Measurements from ENCODE around the gene KLF17. TPM values are rescaled to one million over a fixed set of nuclear protein-coding genes. Genes with fewer than 3 reads are reported as not detected.

Gene KLF17
- total RNA-seq, 2 experiments from 2014 or later: not detected

GRCh38 chr1:44141531-44141930, 22.9 kb downstream of the KLF17 start, which contains the start of gene KLF18:
Gene KLF18, minus strand, starts transcription at chr1:44141631. Its CDS starts 0 bp downstream, at chr1:44141631.
- peaks cover 7% of the 10 kb centered on the region for H3K36me3 Mint-ChIP-seq (ENCODE audit: low read depth)
- POLR2A ChIA-PET: no interaction called here
- no peaks in the 10 kb centered on the region for H3K4me1 Mint-ChIP-seq (ENCODE audit: low read depth)
- TF ChIP-seq CTCF (IDR thresholded peaks at IDR 0.05): no peak
- intact Hi-C loops (cut with micrococcal nuclease): no loop called here
- H3K27ac Mint-ChIP-seq: no peak within 1 kb of the TSS
- H3K27me3 Mint-ChIP-seq: peaks cover 2% of the 10 kb centered on the region
- CTCF ChIA-PET: no interaction called here
- ATAC-seq (no peak), DNase-seq (no peak)
- H3K4me3 Mint-ChIP-seq: no peak within 1 kb of the TSS
- peaks cover 15% of the 10 kb centered on the region for H3K9me3 Mint-ChIP-seq

- peaks cover 5% of the 10 kb centered on the region for H3K27me3 Mint-ChIP-seq
- ATAC-seq (no peak), DNase-seq (no peak)
- H3K27ac Mint-ChIP-seq: no peak overlapping the region
- peaks cover 15% of the 10 kb centered on the region for H3K9me3 Mint-ChIP-seq
- no peak overlapping the region for H3K4me3 Mint-ChIP-seq
- intact Hi-C loops (cut with micrococcal nuclease): no loop called here
- H3K4me1 Mint-ChIP-seq (ENCODE audit: low read depth): no peaks in the 10 kb centered on the region
- TF ChIP-seq CTCF (IDR thresholded peaks at IDR 0.05): no peak
- peaks cover 7% of the 10 kb centered on the region for H3K36me3 Mint-ChIP-seq (ENCODE audit: low read depth)
- ChIA-PET POLR2A (no interaction called here), CTCF (no interaction called here)
Observed at GRCh38 chr1:44144962-44145756, 26.5 kb downstream of the KLF17 start.

DNA sequence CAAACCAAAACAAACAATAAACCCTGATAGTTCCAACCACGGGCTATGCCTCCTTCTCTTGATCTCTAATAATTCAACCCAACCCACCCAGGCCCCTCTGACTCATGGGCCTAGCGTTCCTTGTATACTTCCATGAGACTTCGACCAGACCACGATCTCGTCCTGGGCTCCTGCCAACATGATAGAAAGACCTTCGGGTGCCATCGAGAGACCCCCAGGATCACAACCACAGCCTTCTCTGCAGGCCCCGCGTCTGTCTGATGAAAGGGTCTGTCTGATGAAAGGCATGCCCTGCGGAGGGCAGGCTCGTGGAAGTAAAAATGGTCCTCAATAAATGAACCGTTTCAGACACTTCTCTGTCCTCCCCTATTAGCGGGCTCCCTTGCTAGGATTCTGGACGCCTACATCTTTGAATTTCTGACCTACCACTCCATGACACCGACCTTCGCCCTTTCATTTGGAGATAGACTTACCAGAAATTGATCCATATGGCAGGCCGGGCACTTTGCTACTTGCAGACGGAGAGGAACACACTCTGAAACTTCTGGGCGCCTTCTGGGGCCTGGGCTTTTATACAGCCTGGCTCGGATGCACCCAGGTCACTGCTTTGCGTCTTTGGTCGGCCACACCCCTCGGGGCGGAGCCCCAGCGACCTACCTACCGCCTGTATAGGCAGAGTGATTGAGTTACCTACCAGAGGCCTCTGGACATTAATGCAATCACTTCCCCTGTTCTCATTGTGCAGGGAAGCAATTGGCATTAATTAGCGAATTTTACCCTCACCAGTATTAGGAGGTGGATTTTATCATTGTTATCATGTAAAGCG, 28.1 kb downstream of the KLF17 start:
- DNase-seq (no peak), ATAC-seq (no peak)
- no peak overlapping the region for H3K27ac Mint-ChIP-seq
- ChIA-PET CTCF (no interaction called here), POLR2A (interaction anchor here (0.7 kb wide), 1 partner anchor 24 kb away, joined by 4 read pairs; no protein-coding TSS in a partner anchor)
- H3K27me3 Mint-ChIP-seq: peaks cover 8% of the 10 kb centered on the region
- H3K36me3 Mint-ChIP-seq (ENCODE audit: low read depth): peaks cover 7% of the 10 kb centered on the region
- intact Hi-C loops (cut with micrococcal nuclease): no loop called here
- H3K9me3 Mint-ChIP-seq: peaks cover 15% of the 10 kb centered on the region
- H3K4me1 Mint-ChIP-seq (ENCODE audit: low read depth): peaks cover 5% of the 10 kb centered on the region
- no peak overlapping the region for H3K4me3 Mint-ChIP-seq
- no peak for TF ChIP-seq CTCF (IDR thresholded peaks at IDR 0.05)

GRCh38 chr1:44147582-44147981, 29.0 kb downstream of the KLF17 start:
- Mint-ChIP-seq H3K27me3 (peaks cover 10% of the 10 kb centered on the region), H3K4me3 (no peak overlapping the region), H3K36me3 (ENCODE audit: low read depth) (peaks cover 7% of the 10 kb centered on the region), H3K27ac (no peak overlapping the region), H3K4me1 (ENCODE audit: low read depth) (peaks cover 8% of the 10 kb centered on the region), H3K9me3 (peaks cover 15% of the 10 kb centered on the region)
- ATAC-seq (no peak), DNase-seq (no peak)
- intact Hi-C loops (cut with micrococcal nuclease): no loop called here
- ChIA-PET CTCF (interaction anchor here (1.5 kb wide), 1 partner anchor 12 kb away, joined by 4 read pairs; no protein-coding TSS in a partner anchor), POLR2A (no interaction called here)
- no peak for TF ChIP-seq CTCF (IDR thresholded peaks at IDR 0.05)

DNA sequence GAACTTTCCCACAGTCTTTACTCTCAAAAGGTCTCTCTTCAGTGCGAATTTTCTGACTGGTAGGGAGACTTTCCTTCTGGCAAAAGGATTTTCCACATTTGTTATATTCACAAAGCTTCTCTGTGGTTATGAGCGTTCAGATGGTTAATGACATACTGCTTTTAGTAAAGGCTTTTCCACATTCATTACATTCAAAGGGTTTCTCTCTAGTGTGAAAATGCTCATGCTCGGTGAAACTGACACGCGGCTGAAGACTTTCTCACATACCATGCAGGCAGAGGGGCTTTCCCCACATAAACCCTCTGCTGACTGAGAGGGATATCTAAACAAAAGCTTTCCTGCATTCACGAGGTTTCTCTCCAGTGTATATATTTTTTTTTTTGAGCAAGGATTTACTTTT, 32.7 kb downstream of the KLF17 start:
- DNase-seq (peak; percentile 18), ATAC-seq (no peak)
- intact Hi-C loops (cut with micrococcal nuclease): no loop called here
- H3K4me1 Mint-ChIP-seq (ENCODE audit: low read depth): peaks cover 8% of the 10 kb centered on the region
- no peaks in the 10 kb centered on the region for H3K9me3 Mint-ChIP-seq
- TF ChIP-seq CTCF (IDR thresholded peaks at IDR 0.05): no peak
- ChIA-PET POLR2A (interaction anchor here (1.0 kb wide), 1 partner anchor 33 kb away, joined by 3 read pairs; no protein-coding TSS in a partner anchor), CTCF (no interaction called here)
- H3K27ac Mint-ChIP-seq: no peak overlapping the region
- H3K4me3 Mint-ChIP-seq: no peak overlapping the region
- peaks cover 9% of the 10 kb centered on the region for H3K27me3 Mint-ChIP-seq
- H3K36me3 Mint-ChIP-seq (ENCODE audit: low read depth): no peaks in the 10 kb centered on the region

Data from activated CD8-positive, alpha-beta T cell treated with anti-CD3 and anti-CD28 coated beads for 36 hours (primary cell).